IPS-20b (cell line): ENCODE measurements around the gene SYTL1.
"Not testable (repeated sequence)": the region's sequence is repeated elsewhere in the genome, so short reads cannot be mapped to it uniquely, and the experiment has no call there.

ENCODE experiments used
- H3K27ac ChIP-seq: one replicate; pipeline ENCODE4 v1.5.1; 2013; ENCODE audit warnings: low read length
- H3K27me3 ChIP-seq: 2 replicates; pipeline ENCODE4 v1.6.1; 2013; ENCODE audit warnings: mild to moderate bottlenecking, low read length, inconsistent platforms; ENCODE audit not compliant: insufficient read depth
- H3K36me3 ChIP-seq: 2 replicates; pipeline ENCODE4 v1.6.1; 2013; ENCODE audit warnings: low read depth, mild to moderate bottlenecking, inconsistent platforms, low read length, moderate library complexity; ENCODE audit not compliant: insufficient read depth
- H3K4me1 ChIP-seq: 2 replicates; pipeline ENCODE4 v1.6.1; 2013; ENCODE audit warnings: mild to moderate bottlenecking, control low read depth, inconsistent platforms, low read length, moderate library complexity; ENCODE audit not compliant: insufficient read depth
- H3K4me3 ChIP-seq: 2 replicates; pipeline ENCODE4 v1.5.1; 2013; ENCODE audit warnings: mild to moderate bottlenecking, low read length, inconsistent platforms
- H3K9ac ChIP-seq: 2 replicates; pipeline ENCODE4 v1.6.1; 2013; ENCODE audit warnings: low read depth, mild to moderate bottlenecking, inconsistent platforms, low read length, moderate library complexity
- H3K9me3 ChIP-seq: 2 replicates; pipeline ENCODE4 v1.6.1; 2013; ENCODE audit warnings: mild to moderate bottlenecking, low read depth, low read length, inconsistent platforms; ENCODE audit not compliant: insufficient read depth

The SYTL1 gene

GRCh38 chr1:27372808-27373690 is 31.2 kb downstream of the SYTL1 start:
- Histone ChIP-seq H3K4me3 (no peak overlapping the region), H3K9ac (no peak overlapping the region), H3K4me1 (no peaks in the 10 kb centered on the region)

GRCh38 chr1:27374362-27375086 is 32.7 kb downstream of the SYTL1 start, which contains the start of gene FCN3:
Gene FCN3, minus strand, starts transcription at chr1:27374824. Its CDS starts 6 bp downstream, at chr1:27374818.
- Histone ChIP-seq H3K27me3 (no peaks in the 10 kb centered on the region), H3K36me3 (no peaks in the 10 kb centered on the region), H3K27ac (no peak within 1 kb of the TSS), H3K9ac (no peak within 1 kb of the TSS), H3K9me3 (no peaks in the 10 kb centered on the region), H3K4me3 (no peak within 1 kb of the TSS), H3K4me1 (no peaks in the 10 kb centered on the region)

More at GRCh38 chr1:27372808-27373690, 31.2 kb downstream of the SYTL1 start:
- H3K27me3 ChIP-seq = no peaks in the 10 kb centered on the region
- H3K36me3 ChIP-seq = no peaks in the 10 kb centered on the region
- H3K9me3 ChIP-seq = no peaks in the 10 kb centered on the region
- no peak overlapping the region for H3K27ac ChIP-seq

- H3K27me3 ChIP-seq = peaks cover 19% of the 10 kb centered on the region
- H3K4me1 ChIP-seq = no peaks in the 10 kb centered on the region
- H3K4me3 ChIP-seq = no peak overlapping the region
- H3K36me3 ChIP-seq = no peaks in the 10 kb centered on the region
- H3K27ac ChIP-seq = no peak overlapping the region
- no peak overlapping the region for H3K9ac ChIP-seq
- no peaks in the 10 kb centered on the region for H3K9me3 ChIP-seq
Observed at GRCh38 chr1:27377760-27378495, 36.1 kb downstream of the SYTL1 start.

GRCh38 chr1:27379564-27380122 is 37.8 kb downstream of the SYTL1 start:
- Histone ChIP-seq H3K27ac (no peak overlapping the region), H3K4me1 (no peaks in the 10 kb centered on the region), H3K4me3 (no peak overlapping the region), H3K9ac (no peak overlapping the region), H3K36me3 (no peaks in the 10 kb centered on the region), H3K9me3 (no peaks in the 10 kb centered on the region), H3K27me3 (peaks cover 20% of the 10 kb centered on the region)

GRCh38 chr1:27380224-27380623 is 38.4 kb downstream of the SYTL1 start:
- no peak overlapping the region for H3K9ac ChIP-seq
- H3K9me3 ChIP-seq = no peaks in the 10 kb centered on the region
- H3K4me1 ChIP-seq = no peaks in the 10 kb centered on the region
- H3K36me3 ChIP-seq = no peaks in the 10 kb centered on the region
- H3K27me3 ChIP-seq = peaks cover 20% of the 10 kb centered on the region
- H3K4me3 ChIP-seq = no peak overlapping the region
- H3K27ac ChIP-seq = no peak overlapping the region

- H3K9ac ChIP-seq = no peak overlapping the region
- H3K27me3 ChIP-seq = peaks cover 20% of the 10 kb centered on the region
- no peak overlapping the region for H3K27ac ChIP-seq
- no peaks in the 10 kb centered on the region for H3K36me3 ChIP-seq
- no peak overlapping the region for H3K4me3 ChIP-seq
- no peaks in the 10 kb centered on the region for H3K9me3 ChIP-seq
- no peaks in the 10 kb centered on the region for H3K4me1 ChIP-seq
Observed at GRCh38 chr1:27380766-27381733, 39.2 kb downstream of the SYTL1 start.

- Histone ChIP-seq H3K36me3 (no peaks in the 10 kb centered on the region), H3K27me3 (peaks cover 20% of the 10 kb centered on the region), H3K27ac (no peak overlapping the region), H3K9ac (no peak overlapping the region), H3K4me1 (no peaks in the 10 kb centered on the region), H3K4me3 (no peak overlapping the region), H3K9me3 (no peaks in the 10 kb centered on the region)
Observed at GRCh38 chr1:27381969-27382762, 40.3 kb downstream of the SYTL1 start.

GRCh38 chr1:27383039-27383605 is 41.3 kb downstream of the SYTL1 start, which contains the start of gene CD164L2:
Gene CD164L2, minus strand, starts transcription at chr1:27383333. Its CDS starts 94 bp downstream, at chr1:27383239.
- Histone ChIP-seq H3K27me3 (peaks cover 20% of the 10 kb centered on the region), H3K9me3 (no peaks in the 10 kb centered on the region), H3K36me3 (no peaks in the 10 kb centered on the region), H3K27ac (no peak within 1 kb of the TSS), H3K4me3 (peak within 1 kb of the TSS; percentile 65), H3K4me1 (no peaks in the 10 kb centered on the region), H3K9ac (no peak within 1 kb of the TSS; the same call in 1 of the 2 replicates)

- Histone ChIP-seq H3K9ac (no peak overlapping the region), H3K27ac (no peak overlapping the region), H3K27me3 (peaks cover 20% of the 10 kb centered on the region), H3K9me3 (no peaks in the 10 kb centered on the region), H3K4me1 (no peaks in the 10 kb centered on the region), H3K36me3 (no peaks in the 10 kb centered on the region), H3K4me3 (no peak overlapping the region)
Observed at GRCh38 chr1:27383661-27384060, 41.8 kb downstream of the SYTL1 start.

GRCh38 chr1:27384797-27385196 is 43.0 kb downstream of the SYTL1 start:
- not testable (repeated sequence) for H3K36me3 ChIP-seq, H3K4me1 ChIP-seq, H3K4me3 ChIP-seq, H3K9me3 ChIP-seq, H3K9ac ChIP-seq, H3K27ac ChIP-seq
- peaks cover 20% of the 10 kb centered on the region for H3K27me3 ChIP-seq
